Fibroblast of skin of left biceps (primary cell): ENCODE results near the gene CRYBA1.
"Not testable (repeated sequence)": the region's sequence is repeated elsewhere in the genome, so short reads cannot be mapped to it uniquely, and the experiment has no call there.

Experiments
- DNase-seq, 2 experiments: peaks; one replicate each; pipeline ENCODE4 v3.0.0-alpha.2; 2013; ENCODE audit warnings: low read depth in 2 of 2

The CRYBA1 gene

DNA sequence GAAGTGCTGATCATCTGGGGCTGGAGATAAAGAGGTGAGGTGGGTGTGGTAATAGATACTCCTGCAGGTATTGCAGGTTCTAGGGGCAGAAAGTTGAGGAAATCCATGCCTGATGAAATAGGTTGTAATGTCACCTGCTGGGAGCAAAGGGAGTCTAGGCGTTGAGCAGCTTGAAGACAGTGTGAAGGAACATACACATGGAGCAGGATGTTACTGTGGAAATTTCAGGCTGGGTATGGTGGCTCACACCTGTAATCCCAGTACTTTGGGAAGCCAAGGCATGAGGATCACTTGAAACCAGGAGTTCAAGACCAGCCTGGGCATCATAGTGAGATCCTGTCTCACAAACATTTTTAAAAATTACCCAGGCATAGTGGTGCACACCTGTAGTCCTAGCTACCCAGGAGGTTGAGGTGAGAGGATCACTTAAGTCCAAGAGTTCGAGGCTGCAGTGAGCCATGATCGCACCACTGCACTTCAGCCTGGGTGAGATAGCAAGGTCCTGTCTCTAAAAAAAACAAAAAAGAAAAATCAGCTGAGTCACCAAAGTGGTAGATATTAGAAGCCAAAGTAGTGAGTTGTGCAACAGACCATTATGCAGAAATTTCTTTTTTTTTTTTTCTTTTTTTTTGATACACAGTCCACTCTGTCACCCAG is 9.1 kb upstream of the CRYBA1 start:
- DNase-seq, result peak in 1 of 2 experiments; percentile 42

DNA sequence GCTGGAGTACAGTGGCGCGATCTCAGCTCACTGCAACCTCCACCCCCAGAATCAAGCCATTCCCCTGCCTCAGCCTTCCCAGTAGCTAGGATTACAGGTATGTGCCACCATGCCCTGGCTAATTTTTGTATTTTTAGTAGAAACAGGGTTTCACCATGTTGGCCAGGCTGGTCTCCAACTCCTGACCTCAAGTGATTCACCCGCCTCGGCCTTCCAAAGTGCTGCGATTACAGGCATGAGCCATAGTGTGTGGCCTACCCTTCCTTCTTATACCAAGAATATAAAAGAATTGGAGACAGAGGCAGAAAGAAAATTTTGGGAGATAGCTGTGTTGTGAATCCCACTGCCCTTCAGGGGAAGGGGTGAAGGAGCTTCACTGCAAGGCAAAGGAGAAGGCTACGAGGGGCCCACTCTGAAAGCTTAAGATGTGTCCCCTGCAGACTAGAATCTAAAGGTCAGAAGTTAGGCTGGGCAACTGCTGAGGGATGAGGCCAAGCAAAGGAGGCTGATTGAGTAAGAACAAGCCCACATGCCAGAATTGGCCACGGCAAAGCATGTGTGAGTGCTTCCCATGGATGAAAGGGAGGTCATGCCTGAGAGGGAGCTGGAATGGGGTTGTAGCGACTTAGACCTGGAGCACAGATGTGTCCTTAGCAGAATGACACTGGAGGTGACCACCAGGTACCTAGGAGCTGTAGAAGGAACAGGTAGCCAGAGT is 8.4 kb upstream of the CRYBA1 start:
- DNase-seq, result no peak

DNA sequence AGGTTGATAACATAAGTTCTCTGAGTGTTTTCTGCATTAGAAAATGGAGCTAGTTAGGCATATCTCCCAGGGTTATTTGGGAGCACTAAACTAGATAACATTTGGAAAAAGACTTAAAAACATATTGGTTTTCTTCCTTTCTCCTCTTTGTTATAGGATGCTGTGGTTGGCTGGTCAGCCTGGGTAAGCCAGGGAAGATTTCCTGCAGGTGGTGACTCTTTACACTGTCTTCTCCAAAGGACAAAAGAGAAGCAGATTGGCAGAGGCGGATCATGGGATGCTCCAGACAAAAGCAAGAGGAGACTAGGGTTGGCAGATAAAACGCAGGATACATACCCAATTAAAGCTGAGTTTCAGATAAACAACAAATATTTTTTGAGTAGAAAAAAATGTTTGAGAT is 6.2 kb upstream of the CRYBA1 start:
- no peak for DNase-seq

DNA sequence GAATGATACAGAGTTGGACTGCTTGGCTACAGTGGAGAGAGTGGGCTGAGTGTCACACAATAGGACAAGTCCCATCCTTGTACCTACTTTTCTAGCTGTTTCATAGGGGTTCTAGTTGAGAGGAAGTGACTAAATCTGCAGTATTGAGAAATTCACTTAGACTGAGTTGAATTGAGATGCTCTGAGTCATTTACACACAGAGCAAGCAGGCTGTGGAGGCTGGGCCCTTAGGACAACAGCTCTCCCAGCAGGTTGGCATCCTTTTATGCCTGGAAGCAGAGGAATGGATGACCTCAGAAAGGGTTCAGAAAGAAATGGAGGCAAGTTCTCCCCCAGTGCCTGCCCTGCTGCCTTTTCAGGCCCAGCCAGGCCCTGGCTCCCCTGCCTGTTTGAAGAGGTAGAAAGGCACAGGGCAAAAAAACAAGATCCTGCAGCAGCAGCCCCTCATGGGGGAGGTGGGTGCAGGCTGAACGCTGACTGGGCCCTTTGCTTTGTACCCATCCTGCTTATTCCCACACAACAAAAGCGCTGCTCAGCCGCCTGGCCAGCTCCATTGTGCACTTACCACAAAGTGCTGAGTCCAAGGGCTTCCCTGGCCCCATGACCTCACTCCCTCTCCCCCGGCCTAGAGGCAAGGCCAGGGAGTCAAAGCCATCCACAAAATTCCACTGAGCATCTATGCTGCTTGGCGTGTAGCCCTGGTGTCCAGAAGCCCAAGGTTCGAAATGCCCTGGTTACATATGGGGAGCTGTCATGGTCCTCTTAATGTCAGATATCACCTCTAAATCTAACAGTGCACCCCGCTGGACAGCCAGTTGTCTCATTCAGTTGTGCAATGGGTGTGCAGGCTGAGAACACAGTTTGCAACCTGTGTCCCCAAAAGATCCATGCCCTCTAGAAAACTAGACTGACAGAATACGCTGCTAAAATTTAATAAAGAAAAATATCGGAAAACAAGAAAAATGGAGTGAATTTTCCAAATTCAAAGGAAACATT is 5.4 kb upstream of the CRYBA1 start:
- DNase-seq, result peak; percentile 89 to 90

DNA sequence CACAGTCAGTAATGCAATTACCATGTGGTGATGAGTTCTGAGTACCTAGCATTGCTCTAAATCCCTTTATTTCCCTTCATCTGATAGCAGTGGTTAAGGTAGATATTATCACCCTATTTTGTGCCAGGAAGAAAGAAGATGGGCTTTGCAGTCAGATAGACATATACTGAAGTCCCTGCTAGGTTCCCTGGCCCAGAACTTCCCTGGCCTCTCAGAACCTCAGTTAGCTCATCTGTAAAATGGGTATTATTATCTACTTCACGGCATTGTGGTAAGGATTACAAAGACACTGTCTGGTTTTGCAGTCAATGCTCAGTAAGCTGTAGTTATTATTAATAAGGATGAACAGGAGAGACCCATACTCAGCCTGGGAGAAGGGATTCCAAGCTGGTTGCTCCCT is 4.6 kb upstream of the CRYBA1 start:
- no peak for DNase-seq

DNA sequence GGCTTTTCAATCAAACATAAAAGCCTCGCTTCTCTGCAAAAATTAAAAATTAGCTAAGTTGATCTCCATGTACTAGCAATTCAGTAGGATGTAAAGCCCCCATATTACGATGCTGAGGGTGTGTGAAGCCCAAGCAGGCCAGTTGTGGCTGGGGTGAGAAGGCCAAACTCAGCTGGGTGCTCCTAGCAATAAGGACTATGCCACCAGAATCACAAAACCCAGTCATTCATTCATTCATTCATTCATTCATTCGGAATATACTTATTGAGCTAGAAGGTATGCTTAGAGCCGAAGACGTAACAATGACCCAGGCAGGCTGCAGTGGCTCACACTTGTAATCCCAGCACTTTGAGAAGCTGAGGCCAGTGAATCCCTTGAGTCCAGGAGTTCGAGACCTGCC is 3.9 kb upstream of the CRYBA1 start:
- DNase-seq, result no peak

DNA sequence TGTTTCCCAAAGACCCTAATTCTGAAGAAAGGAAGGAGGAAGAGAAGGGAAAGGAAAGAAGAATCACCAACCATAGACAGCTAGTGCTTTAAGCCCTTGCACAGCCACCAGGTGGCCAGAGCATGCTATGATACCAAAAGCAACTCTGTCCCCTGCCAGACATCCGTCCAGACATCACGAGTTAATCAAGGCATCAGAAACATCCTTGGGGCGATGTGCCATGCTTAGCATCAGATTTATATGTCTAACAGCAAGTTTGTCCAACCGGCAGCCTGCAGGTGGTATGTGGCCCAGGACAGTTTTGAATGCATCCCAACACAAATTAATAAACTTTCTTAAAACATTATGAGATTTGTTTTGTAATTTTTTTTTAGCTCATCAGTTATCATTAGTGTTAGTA is 2.9 kb upstream of the CRYBA1 start:
- DNase-seq, result no peak

DNA sequence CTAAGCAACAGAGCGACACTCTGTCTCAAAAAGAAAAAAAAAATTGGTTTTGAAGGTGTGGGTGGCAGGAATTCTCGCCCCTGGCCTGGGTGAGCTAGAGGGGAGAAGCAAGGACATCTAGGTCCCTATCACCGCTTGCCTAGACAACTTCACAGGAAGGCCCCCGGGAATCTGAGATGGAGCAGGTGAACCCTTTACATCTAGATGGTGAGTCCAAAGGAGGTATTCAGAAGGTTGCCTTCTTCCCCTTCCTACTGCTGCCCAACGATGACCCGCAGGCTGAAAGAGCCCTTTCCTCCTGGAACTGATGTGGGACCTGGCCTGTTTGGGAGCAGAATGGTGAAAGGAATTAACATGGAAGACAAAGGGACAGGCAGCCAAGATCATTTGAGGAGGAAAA is 1.3 kb upstream of the CRYBA1 start:
- DNase-seq, result no peak

DNA sequence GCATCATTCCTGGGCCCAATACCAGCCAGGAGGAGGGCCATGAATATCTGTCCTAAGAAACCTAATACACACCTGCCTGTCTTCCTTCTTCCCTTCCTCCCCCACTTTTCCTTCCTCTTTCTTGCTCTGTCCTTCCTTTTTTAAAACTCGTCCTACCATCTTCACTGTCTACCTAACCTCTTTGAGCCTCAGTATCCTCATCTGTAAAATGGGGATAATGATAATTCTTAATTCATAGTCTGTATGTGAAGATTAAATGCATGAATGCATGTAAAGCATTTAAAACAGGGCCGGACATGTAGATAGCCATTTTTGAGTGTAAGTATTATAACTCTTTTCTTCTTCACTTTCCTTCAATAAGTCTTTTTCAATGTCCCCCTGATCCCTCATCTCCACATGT is 560 bp downstream of the CRYBA1 start:
- no peak for DNase-seq

DNA sequence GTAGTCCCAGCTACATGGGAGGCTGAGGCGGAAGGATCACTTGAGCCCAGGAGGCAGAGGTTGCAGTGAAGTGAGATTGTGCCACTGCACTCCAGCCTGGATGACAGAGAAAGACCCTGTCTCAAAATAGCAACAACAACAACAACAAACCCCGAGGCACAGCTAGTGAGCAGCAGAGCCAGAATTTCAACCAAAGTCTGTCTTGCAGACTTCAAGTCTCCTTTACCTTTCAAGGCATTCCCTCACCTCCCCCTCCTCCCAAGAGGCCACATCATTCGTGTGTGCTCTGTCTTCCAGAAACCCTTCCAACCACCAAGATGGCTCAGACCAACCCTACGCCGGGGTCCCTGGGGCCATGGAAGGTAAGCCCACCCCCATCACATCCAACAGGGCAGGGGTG is 2.2 kb downstream of the CRYBA1 start:
- DNase-seq, result no peak

DNA sequence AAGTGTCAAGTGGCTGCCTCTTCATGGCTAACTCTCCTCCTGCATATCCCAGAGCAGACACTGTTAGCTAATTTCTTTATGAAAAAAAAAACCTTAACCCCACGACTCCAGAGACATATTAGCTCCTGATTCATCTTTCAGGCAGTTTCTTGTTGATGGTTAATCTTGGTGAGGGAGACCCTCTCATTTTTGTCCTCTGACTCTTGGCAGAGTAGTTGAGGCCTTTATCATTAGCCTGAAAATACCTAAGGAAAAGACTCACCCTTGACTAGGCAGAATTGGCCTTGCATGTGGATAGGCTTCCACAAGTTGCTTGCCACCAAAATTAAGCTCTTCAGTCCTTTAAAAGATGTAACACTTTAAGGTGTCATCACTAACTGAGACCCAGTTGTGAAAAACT is 4.0 kb downstream of the CRYBA1 start:
- DNase-seq, result peak; percentile 63 to 65

DNA sequence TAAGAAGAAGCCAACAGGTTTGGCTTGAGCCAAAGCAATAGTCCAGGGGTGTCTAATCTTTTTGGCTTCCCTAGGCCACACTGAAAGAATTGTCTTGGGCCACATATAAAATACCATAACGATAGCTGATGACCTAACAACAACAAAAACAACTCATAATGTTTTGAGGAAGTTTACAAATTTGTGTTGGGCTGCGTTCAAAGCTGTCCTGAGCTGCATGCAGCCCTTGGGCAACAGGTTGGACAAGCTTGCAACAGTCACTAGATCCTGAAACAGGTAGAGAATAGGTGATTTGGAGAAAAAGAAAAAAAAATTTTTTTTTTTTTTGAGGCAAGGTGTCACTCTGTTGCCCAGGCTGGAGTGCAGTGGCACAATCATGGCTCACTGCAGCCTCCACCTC is 4.5 kb downstream of the CRYBA1 start:
- no peak for DNase-seq

DNA sequence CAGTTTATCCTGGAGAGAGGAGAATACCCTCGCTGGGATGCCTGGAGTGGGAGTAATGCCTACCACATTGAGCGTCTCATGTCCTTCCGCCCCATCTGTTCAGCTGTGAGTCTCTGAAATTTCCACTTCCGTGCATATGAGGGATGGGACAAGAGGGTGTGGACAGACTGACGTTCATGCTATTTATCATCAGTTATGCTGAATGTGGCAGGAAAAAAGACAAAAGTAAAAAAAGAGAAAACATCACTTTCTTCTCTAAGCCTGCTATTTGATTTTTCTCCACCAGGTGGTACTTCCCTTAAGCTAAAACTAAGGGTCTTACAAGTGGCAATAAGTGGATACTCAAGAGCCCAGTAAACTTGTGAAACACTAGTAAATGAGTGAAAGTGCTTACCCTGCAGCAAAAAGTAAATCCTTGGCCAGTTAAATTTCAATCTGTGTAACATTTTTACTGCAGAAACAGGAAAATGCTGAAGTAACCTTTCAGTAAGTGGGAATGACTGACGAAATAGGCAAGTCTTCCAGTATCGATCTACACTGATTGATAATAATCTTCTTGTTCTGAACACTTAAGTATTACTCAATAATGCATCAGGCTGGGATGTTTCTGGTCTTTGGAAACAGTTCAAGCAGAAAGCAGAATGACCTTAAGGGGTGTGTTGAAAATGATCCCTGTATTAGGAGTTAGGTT is 5.6 kb downstream of the CRYBA1 start:
- no peak for DNase-seq

DNA sequence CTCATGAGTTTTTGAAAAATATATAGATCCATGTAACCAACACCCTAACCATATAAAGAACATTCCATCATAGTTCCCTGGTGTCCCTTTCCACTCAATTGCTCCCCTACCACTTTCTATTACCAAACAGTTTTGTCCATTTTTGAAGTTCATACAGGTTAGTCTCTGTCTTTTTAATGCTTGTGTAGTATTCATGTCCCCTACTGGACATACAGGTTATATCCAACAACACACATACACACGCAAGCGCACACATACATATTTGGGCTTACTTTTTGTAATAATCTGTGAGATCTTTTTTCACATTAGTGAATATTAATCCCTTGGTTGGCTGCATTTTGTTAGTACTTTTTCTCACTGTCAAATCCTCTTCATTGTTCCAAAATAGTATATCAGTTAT is 6.4 kb downstream of the CRYBA1 start:
- DNase-seq, result no peak

DNA sequence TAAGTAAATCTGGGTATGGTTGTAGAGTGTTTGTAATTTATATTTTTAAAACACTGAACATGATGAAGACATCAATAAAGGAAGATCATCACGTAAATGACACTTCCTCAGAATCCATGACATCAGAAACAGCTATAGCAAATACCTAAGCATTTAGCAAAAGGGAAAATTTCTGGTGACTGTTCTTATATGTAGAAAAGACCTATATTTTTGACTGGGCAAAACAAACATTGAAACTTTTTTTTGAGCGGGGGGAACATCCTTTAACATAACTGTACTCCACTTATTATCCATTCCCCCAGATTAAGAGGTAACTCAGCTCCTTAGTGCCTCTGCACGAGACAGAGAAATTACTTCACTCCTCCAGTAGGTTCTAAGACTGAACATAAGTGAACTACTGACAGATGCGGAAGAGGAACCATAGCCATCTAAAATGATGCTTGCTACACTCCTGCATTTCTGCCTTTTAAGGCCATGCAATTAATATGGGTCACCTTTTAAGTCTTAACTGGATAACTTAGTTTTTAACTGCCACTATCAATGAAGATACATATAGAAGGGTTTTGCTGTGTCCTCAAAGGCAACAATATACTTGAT is 9.4 kb downstream of the CRYBA1 start:
- DNase-seq, result no peak

DNA sequence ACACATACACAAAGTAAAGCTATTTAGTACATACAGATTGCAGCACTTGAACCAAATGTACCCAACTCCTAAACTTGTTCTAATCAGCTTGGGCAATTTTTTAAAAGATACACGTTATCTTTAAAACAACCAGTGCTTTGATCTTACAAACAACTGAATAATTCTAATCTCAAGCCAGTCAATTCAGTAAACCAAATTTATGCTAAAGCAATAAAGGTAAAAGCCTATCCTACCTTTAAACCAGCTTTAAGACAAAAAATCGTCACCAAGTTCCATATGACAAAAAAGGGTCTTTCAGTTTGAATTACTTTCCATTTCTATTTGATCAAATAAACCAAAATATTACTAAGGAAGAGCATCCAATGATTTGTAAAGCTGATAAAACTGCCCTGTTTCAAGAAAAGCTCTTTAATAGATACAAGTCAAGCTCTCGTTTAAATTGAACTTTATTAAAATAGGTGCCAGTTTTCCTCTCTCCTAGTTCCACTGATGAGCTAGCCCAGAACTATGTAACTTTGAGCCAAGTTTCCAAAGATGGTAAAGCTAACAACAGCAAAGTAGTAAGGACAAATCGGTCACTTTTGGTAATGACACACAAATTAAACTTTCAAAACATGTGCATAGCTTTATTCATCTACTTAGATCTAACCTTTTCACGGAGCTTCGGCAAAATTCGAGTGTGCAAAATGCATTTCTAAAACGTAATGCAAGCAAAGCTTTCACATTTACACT is 10.2 kb downstream of the CRYBA1 start:
- DNase-seq, result no peak

DNA sequence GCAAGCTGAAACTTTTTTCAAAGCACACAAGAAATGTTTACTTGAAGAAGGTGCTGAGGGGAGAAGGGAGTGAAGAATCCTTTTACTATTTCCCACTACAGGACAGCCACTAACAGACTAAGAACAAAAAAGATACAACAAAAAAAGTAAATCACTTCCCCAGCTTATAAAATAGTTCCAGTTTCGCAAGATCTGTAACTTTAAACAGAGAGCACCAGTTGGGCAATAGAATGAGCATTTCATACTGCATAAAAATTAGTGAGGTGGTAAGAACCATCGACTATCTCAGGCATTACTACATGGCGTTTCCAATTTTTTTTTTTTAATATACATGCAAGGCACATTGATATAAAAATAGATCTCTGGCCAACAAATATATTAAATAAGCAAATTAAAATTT is 11.1 kb downstream of the CRYBA1 start:
- no peak for DNase-seq

DNA sequence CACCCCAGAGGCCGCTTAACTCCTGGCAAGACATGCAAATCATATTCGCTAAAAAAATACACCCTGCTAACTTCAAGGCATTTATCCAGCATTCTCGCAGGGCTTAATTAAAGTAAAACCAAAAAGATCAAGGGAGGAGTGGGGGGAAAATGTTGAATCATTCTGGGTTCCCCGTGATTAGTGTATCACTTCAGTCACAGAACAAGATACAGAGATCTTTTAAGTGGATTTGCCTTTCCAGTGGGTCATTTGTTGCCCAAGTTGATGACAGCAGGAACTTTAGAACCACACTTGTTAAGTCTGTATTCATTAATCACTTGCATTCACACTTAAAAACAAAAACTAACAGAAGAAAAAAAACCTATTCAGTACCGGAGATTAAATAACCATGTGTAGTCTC is 17.3 kb downstream of the CRYBA1 start:
- no peak for DNase-seq

DNA sequence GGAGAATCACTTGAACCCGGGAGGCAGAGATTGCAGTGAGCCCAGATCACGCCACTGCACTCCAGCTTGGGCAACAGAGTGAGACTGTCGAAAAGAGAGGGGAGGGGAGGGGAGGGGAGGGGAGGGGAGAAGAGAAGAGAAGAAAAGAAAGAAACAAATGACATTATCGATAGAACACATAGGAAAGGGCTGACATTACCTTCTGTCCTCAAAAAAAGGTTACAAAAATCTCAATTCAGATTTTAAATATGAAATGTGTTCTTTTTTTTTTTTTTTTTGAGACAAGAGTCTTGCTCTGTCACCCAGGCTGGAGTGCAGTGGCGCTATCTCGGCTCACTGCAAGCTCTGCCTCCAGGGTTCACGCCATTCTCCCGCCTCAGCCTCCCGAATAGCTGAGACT is 25.3 kb downstream of the CRYBA1 start:
- not testable (repeated sequence) for DNase-seq

DNA sequence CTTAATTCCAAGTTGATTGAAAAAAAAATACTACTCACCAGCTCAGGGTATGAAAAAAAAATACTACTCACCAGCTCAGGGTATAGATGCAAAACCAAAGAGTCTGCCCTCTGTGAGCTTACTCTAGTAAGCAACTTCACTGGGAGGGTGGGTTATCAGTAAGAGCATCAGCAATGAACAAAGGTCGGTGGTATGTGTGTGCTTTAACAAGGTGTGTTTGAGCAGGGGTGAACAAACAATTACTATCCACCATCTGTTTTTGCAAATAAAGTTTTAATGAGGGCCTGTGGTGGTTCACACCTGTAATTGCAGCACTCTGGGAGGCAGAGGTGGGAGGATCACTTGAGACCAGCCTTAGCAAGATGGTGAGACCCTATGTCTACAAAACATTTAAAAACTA is 27.3 kb downstream of the CRYBA1 start:
- DNase-seq, result no peak

DNA sequence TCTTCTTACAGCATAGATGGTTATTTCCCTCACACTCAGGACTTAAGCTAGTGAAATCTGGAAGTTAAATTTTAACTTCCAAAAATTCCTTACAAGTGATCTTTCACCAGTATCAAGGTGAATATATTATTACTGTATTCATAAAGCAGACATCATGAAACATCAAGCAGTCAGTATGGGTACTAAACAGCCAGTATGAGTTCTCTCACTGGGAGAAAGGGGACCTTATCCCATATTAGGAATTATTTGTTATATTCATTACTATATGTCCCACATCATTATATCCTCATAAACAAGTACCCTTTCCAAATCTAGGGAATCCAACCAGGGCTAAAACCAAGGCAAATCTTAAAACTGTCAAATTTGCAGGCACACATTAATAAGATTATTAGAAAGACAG is 32.0 kb downstream of the CRYBA1 start:
- DNase-seq, result no peak
